KBM-7 (cell line): Measurements from ENCODE around the gene RPE.

Source experiments
- DNase-seq: peaks from one replicate; pipeline ENCODE4 v3.0.0-alpha.2; 2015
- in situ Hi-C: fragments of 300-500 bp; cut with MboI; formaldehyde crosslinking; loops from 2 replicates; pipeline ENCODE4 v1.14.3; 2020; ENCODE audit warnings: low sequenced_read_pairs, low pct_unique_long_range_greater_than_20kb, mixed read lengths

Gene RPE

DNA sequence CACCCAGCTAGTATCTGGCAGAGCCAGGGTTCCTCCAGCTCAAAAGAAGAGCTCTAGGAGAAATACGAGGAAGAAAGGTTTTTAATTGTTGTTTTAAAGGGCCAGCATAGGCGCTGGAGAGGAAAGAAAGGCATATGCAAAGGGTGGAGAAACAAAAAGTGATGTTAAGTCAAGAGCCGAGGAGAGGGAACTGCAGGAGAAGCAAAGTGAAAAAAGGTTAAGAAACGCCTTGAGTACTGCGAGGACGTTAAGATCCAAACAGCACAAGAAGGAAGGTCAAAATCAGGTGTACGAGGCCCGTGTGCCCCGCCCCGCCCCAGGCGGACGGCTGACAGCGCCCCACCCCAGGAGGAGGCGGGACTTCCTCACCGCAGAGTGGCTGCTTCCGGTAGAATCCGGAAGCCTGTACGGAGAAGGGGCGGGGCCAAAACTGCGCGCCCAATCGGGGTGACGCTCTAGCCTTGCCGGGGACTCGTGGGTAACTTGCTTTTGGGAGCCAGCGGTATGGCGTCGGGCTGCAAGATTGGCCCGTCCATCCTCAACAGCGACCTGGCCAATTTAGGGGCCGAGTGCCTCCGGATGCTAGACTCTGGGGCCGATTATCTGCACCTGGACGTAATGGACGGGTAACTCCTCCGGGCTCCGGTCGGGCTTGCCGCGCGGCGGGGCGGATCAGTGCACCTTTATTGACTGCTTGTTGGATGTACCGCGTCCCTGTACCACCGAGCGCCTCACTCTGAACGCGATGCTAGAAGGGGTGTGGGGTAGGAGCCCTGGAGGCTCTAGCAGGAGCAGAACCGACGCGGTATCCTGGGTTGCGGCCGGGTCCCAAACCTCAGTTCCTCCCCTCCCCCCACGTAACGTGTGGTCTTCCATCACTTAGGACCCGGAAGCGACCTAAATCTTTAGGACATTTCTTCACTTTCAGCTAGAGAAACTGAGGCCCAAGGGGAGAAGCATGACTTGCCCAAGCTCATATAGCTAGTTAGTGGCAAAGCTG, at the start of gene RPE:
Gene RPE, plus strand, starts transcription at position 481 of the 1,000 bp plus-strand sequence. Its CDS starts 24 bp downstream, at position 505.
- in situ Hi-C loops: no loop called here
- peak; percentile 97 for DNase-seq

- in situ Hi-C loops: no loop called here
- DNase-seq: no peak
Observed at GRCh38 chr2:209956271-209956670, 46.2 kb upstream of the RPE start.

DNA sequence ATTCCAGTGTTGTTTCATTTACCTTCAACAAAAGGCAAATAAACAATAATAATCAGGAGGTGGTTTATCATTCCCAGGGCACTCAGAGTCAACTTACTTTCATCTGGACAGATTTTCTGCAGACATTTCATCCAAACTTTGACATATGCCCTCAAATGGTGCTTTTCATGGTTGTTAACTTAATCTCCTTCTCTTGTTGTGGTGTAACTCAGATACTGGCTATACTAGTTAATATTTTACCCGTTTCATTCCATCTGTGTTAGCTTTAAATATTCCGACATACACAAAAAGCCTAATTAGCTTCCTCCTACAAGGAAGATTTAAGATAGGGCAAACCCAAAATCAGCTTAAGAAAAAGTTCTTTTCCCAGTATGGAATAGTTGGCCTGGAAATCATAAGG, 44.4 kb upstream of the RPE start:
- no peak for DNase-seq
- in situ Hi-C loops: no loop called here

GRCh38 chr2:209960045-209960444, 42.4 kb upstream of the RPE start:
- in situ Hi-C loops: no loop called here
- DNase-seq: no peak

- in situ Hi-C loops: no loop called here
- DNase-seq: peak; percentile 63
Observed at GRCh38 chr2:209960676-209961630, 41.5 kb upstream of the RPE start.

DNA sequence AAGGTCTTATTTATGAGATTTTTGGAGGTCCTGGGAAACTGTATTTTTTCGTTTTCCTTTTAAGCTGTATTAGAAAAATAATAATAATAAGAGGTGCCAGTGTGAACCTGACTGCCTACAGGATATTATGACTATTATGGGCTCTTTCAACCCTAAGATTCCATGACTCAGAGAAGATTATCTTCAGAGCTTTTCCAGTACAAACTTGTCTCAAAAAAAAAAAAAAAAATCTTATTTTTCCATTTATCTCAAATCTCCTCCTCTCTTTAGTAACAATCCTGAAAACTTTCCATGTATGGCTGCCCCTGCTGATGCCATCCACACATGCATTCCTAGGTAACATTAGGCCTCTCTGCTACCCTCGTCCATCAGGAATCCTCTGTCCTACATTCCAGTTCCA, 36.7 kb upstream of the RPE start:
- in situ Hi-C loops: no loop called here
- no peak for DNase-seq

DNA sequence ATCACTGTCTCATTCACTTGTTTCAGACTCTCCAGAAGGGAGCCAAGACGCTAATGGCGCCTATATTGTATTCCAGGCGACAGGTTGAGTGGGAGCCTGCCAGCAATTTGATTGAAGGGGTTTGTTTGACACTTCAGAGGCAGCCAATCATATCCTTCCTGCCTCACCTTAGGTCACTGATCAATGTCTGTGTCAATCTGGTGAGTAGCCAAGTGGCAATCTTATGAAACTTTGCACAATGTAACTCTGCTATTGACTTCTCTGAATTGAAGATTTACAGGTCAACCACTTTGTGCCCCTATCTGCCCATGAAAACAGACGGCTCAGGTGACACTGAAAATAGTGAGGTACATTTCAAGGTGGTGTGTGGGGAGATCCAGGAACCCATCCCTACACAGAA, 32.7 kb upstream of the RPE start:
- DNase-seq: no peak
- in situ Hi-C loops: no loop called here

- in situ Hi-C loops: no loop called here
- no peak for DNase-seq
Observed at GRCh38 chr2:209970271-209970670, 32.2 kb upstream of the RPE start.

DNA sequence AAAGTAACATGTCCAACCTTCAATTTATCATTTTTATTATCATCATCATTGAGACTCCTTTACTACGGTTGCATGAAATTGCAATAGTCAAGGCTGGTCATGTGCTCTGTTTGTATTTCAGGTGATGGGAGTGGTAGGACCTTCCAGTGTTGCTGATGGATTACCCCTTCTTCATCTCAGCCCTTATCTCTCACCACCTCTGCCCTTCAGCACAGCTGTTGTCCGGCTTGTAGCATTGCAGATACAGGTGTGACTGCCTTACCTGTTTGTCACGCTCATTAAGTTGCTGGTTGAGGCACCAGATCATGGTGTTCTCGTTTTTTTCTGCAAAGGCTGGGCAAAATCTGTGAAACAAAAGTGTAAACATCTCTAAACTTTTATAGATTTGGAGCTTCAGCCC, 31.7 kb upstream of the RPE start:
- in situ Hi-C loops: no loop called here
- DNase-seq: no peak

DNA sequence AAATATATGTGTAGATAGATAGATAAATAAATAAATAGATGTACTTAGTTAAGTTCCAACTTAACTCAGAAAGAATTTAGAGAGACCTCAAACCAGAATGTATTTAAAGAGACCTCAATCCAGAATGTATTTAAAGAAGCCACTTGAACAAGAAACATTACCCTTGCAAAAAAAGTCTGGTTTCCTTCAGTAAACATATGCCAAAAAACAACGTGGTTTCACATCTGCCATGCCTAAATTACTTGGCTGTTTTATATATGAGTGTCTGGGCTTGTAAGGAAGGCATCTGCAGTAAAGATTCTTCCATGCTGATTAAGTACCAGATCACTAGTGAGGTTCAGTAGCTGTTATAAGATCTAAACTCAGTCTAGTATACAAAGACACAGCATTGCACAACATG, 29.1 kb upstream of the RPE start:
- in situ Hi-C loops: no loop called here
- DNase-seq: no peak

GRCh38 chr2:209974576-209974975, 27.9 kb upstream of the RPE start:
- no peak for DNase-seq
- in situ Hi-C loops: no loop called here

DNA sequence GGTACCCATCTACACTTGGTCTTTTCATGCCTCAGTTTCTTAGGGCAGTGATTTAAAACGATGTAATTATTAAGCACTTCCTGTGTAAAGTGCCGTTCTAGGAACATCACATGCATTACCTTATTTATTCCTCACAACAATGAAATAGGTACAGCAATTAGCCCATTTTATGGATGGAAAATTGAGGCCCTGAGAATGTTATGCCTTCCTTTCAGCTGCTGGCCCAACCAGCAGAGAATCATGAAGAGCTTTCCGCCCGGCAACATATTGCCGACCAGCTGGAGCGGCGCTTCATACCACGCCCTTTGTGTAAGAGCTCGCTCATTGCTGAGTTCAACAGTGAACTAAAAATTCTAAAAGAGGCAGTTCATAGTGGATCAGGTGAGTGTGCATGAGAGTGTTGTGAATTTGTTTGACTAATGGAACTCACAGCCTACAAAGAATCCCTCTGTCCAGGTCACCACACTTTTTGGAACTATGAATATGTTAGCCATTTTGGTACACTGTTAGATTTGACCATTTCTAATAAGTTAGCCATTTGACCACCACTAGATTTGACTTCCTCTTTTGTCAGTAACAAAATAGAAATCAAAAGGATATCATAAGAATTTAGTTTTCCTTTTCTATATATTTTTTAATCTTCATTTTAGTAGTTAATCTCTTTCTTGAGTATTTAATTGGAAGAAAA, 25.6 kb upstream of the RPE start:
- in situ Hi-C loops: loop anchor here (25.0 kb wide), 1 partner anchor 210 kb away; no protein-coding TSS in a partner anchor
- no peak for DNase-seq

GRCh38 chr2:209977386-209978239, 24.8 kb upstream of the RPE start:
- DNase-seq: peak; percentile 68
- in situ Hi-C loops: loop anchor here (25.0 kb wide), 1 partner anchor 210 kb away; no protein-coding TSS in a partner anchor

GRCh38 chr2:209984291-209984690, 18.1 kb upstream of the RPE start:
- in situ Hi-C loops: loop anchor here (25.0 kb wide), 1 partner anchor 203 kb away; no protein-coding TSS in a partner anchor
- no peak for DNase-seq

DNA sequence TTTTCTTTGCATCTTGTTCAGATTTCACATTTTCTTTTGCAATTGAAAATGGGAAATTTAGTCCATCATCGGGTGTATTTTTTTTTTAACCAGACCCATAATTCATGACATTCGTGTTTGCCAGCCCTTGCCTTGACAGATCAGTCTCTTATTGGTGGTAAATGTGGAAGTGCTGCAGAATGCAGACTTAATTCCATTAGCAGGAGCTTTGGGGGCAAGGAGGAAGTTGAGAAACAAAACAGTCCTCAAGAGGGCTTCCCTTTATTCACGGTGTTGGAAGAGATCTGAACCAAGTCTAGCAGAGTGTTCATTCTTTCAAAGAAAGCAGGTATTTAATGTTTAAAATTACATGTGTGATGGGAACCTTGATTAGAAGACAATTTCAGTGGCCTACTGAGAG, 16.6 kb upstream of the RPE start:
- in situ Hi-C loops: loop anchor here (25.0 kb wide), 1 partner anchor 201 kb away; no protein-coding TSS in a partner anchor
- peak; percentile 85 for DNase-seq

DNA sequence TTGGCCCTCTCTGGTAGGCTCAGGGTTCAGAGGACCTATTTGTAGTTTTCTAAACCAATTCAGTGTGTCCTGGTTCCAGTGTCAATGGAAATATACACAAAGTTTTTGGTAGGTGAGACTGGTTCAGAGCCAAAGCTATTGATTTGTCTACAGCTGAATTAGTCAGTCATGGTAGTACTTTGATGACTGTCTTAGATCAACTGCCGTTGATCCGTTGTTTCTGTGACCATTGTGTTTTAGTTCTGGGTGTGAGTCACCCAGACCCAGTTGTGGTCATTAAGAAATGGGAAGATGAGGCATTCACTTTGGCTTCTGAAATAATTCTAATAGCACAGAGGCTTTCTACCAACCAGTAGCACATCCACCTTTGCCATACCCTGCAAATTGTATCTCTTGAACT, 16.0 kb upstream of the RPE start:
- DNase-seq: peak; percentile 11
- in situ Hi-C loops: loop anchor here (25.0 kb wide), 1 partner anchor 201 kb away; no protein-coding TSS in a partner anchor

- in situ Hi-C loops: loop anchor here (25.0 kb wide), 1 partner anchor 199 kb away; no protein-coding TSS in a partner anchor
- DNase-seq: peak; percentile 51
Observed at GRCh38 chr2:209988010-209988409, 14.4 kb upstream of the RPE start.

- DNase-seq: no peak
- in situ Hi-C loops: loop anchor here (25.0 kb wide), 1 partner anchor 196 kb away; no protein-coding TSS in a partner anchor
Observed at GRCh38 chr2:209990838-209991237, 11.6 kb upstream of the RPE start.
